ENCODE measurements around the gene GAS2L1. TPM values are rescaled to one million over a fixed set of nuclear protein-coding genes. Genes with fewer than 3 reads are reported as not detected.

GAS2L1 gene
- total RNA-seq, 2 experiments from 2014 or later = not detected

GRCh38 chr22:29275819-29276565 lies 30.5 kb upstream of the GAS2L1 start:
- Histone ChIP-seq H4K20me1 (ENCODE audit: insufficient read depth, low read length) (peaks cover 63% of the 10 kb centered on the region), H3K4me2 (ENCODE audit: low read length) (no peak overlapping the region), H3K9me2 (ENCODE audit: insufficient read depth, low read length) (no peaks in the 10 kb centered on the region), H3K36me3 (ENCODE audit: insufficient read depth, low read length) (peaks cover 99% of the 10 kb centered on the region), H3K4me3 (ENCODE audit: low read depth, low read length, poor library complexity, severe bottlenecking) (no peak overlapping the region), H3K9me3 (ENCODE audit: low read length) (no peaks in the 10 kb centered on the region), H3K27ac (ENCODE audit: low read depth, low read length, poor library complexity, severe bottlenecking) (no peak overlapping the region), H3K4me1 (ENCODE audit: insufficient read depth, low read length, poor library complexity, severe bottlenecking) (peaks cover 11% of the 10 kb centered on the region), H3K79me2 (ENCODE audit: insufficient read depth, low read depth, low read length) (peaks cover 88% of the 10 kb centered on the region), H2AFZ (ENCODE audit: low read length) (no peak overlapping the region)
- intact Hi-C loops (cut with micrococcal nuclease; ENCODE audit: unreplicated experiment) = loop anchor here (2.0 kb wide), 1 partner anchor 13 kb away; no protein-coding TSS in a partner anchor
- CTCF ChIA-PET (ENCODE audit: unreplicated experiment) = no interaction called here
- POLR2A ChIA-PET = no interaction called here
- BruUV-seq (replicated peaks) = no TSS peak
- TF ChIP-seq EZH2phosphoT487 (IDR thresholded peaks at IDR 0.05; ENCODE audit: borderline replicate concordance, low read depth, low read length) (no peak), CTCF (conservative IDR thresholded peaks at IDR 0.05; ENCODE audit: low read length) (no peak)
- DNase-seq (ENCODE audit: low spot score) = no peak

GRCh38 chr22:29277927-29278326 lies 28.5 kb upstream of the GAS2L1 start:
- intact Hi-C loops (cut with micrococcal nuclease; ENCODE audit: unreplicated experiment) = no loop called here
- H3K27ac ChIP-seq (ENCODE audit: low read depth, low read length, poor library complexity, severe bottlenecking) = no peak overlapping the region
- no peak overlapping the region for H3K4me3 ChIP-seq (ENCODE audit: low read depth, low read length, poor library complexity, severe bottlenecking)
- H3K9me3 ChIP-seq (ENCODE audit: low read length) = no peaks in the 10 kb centered on the region
- CTCF ChIA-PET (ENCODE audit: unreplicated experiment) = no interaction called here
- DNase-seq (ENCODE audit: low spot score) = no peak
- no peak overlapping the region for H3K4me2 ChIP-seq (ENCODE audit: low read length)
- no peak overlapping the region for H2AFZ ChIP-seq (ENCODE audit: low read length)
- no TSS peak for BruUV-seq (replicated peaks)
- H3K4me1 ChIP-seq (ENCODE audit: insufficient read depth, low read length, poor library complexity, severe bottlenecking) = no peaks in the 10 kb centered on the region
- TF ChIP-seq EZH2phosphoT487 (IDR thresholded peaks at IDR 0.05; ENCODE audit: borderline replicate concordance, low read depth, low read length) (no peak), CTCF (conservative IDR thresholded peaks at IDR 0.05; ENCODE audit: low read length) (no peak)
- peaks cover 98% of the 10 kb centered on the region for H3K36me3 ChIP-seq (ENCODE audit: insufficient read depth, low read length)
- H4K20me1 ChIP-seq (ENCODE audit: insufficient read depth, low read length) = peaks cover 44% of the 10 kb centered on the region
- H3K79me2 ChIP-seq (ENCODE audit: insufficient read depth, low read depth, low read length) = peaks cover 68% of the 10 kb centered on the region
- POLR2A ChIA-PET = interaction anchor here (0.8 kb wide), 1 partner anchor 9 kb away, joined by 3 read pairs; no protein-coding TSS in a partner anchor
- no peaks in the 10 kb centered on the region for H3K9me2 ChIP-seq (ENCODE audit: insufficient read depth, low read length)

- peaks cover 7% of the 10 kb centered on the region; the same call in 1 of the 2 replicates for H4K20me1 ChIP-seq (ENCODE audit: insufficient read depth, low read length)
- H3K9me3 ChIP-seq (ENCODE audit: low read length) = no peaks in the 10 kb centered on the region
- ChIA-PET POLR2A (no interaction called here), CTCF (ENCODE audit: unreplicated experiment) (no interaction called here)
- TF ChIP-seq CTCF (conservative IDR thresholded peaks at IDR 0.05; ENCODE audit: low read length) = no peak
- TF ChIP-seq EZH2phosphoT487 (IDR thresholded peaks at IDR 0.05; ENCODE audit: borderline replicate concordance, low read depth, low read length) = no peak
- H3K4me2 ChIP-seq (ENCODE audit: low read length) = no peak overlapping the region
- H3K9me2 ChIP-seq (ENCODE audit: insufficient read depth, low read length) = no peaks in the 10 kb centered on the region
- no peak overlapping the region for H3K27ac ChIP-seq (ENCODE audit: low read depth, low read length, poor library complexity, severe bottlenecking)
- H3K36me3 ChIP-seq (ENCODE audit: insufficient read depth, low read length) = peaks cover 98% of the 10 kb centered on the region
- H3K4me3 ChIP-seq (ENCODE audit: low read depth, low read length, poor library complexity, severe bottlenecking) = no peak overlapping the region
- H3K79me2 ChIP-seq (ENCODE audit: insufficient read depth, low read depth, low read length) = peaks cover 6% of the 10 kb centered on the region
- intact Hi-C loops (cut with micrococcal nuclease; ENCODE audit: unreplicated experiment) = no loop called here
- H3K4me1 ChIP-seq (ENCODE audit: insufficient read depth, low read length, poor library complexity, severe bottlenecking) = no peaks in the 10 kb centered on the region
- no peak overlapping the region for H2AFZ ChIP-seq (ENCODE audit: low read length)
- no peak for DNase-seq (ENCODE audit: low spot score)
- no TSS peak for BruUV-seq (replicated peaks)
Observed at GRCh38 chr22:29284196-29284595, 22.3 kb upstream of the GAS2L1 start.

Data from OCI-LY7 (cell line).